ENCODE data around the gene FAF1. TPM values are rescaled to one million over a fixed set of nuclear protein-coding genes. Genes with fewer than 3 reads are reported as not detected.

FAF1 gene
- total RNA-seq, 1 donor from 2014 or later = 46.4 TPM

DNA sequence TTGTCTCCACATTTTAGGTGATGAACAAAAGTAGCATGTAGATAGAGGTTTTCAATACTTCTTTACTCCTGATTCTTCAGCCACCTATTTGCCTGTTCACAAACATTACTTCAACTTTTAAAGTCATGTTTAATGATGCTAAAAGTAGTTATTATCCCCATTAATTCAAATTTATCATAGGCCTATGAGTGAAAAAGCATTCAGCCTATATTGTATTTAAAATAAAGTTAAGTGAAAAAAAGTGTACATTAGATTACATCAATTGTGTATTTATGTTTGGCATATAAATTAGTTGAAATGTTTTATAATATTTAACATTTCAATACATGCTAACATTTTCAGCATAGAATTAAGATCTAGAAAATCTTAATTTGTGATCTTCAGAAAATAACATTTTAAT lies 20.4 kb upstream of the FAF1 start:
- H3K27ac ChIP-seq = no peak overlapping the region
- peaks cover 6% of the 10 kb centered on the region for H3K27me3 ChIP-seq

DNA sequence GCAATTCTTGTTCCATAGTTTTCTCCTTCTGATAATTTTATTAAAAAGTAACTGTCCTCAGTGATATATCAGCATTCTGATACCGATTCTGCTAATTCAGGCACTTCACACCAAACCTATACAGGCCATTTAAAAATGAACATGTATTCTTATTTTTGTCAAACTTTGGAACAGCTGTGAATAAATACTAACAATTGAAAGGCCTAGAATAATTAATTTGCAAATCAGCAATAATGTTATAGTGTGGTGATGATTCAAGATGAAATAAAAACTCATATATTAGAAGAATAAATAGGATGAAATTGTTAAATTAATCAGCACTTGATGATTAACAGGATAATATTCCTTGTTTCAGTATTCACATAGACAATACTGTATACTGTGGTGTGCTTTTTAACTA lies 19.9 kb upstream of the FAF1 start:
- intact Hi-C loops (cut with DNase I) = no loop called here
- DNase-seq = no peak
- Histone ChIP-seq H3K36me3 (no peaks in the 10 kb centered on the region), H3K27ac (no peak overlapping the region), H3K4me3 (no peak overlapping the region), H3K27me3 (peaks cover 6% of the 10 kb centered on the region), H3K9me3 (no peaks in the 10 kb centered on the region), H3K4me1 (no peaks in the 10 kb centered on the region)
- TF ChIP-seq, protein P1, sequence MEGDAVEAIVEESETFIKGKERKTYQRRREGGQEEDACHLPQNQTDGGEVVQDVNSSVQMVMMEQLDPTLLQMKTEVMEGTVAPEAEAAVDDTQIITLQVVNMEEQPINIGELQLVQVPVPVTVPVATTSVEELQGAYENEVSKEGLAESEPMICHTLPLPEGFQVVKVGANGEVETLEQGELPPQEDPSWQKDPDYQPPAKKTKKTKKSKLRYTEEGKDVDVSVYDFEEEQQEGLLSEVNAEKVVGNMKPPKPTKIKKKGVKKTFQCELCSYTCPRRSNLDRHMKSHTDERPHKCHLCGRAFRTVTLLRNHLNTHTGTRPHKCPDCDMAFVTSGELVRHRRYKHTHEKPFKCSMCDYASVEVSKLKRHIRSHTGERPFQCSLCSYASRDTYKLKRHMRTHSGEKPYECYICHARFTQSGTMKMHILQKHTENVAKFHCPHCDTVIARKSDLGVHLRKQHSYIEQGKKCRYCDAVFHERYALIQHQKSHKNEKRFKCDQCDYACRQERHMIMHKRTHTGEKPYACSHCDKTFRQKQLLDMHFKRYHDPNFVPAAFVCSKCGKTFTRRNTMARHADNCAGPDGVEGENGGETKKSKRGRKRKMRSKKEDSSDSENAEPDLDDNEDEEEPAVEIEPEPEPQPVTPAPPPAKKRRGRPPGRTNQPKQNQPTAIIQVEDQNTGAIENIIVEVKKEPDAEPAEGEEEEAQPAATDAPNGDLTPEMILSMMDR (IDR thresholded peaks at IDR 0.05) = no peak
- no peak for ATAC-seq

More for the DNA sequence above, 20.4 kb upstream of the FAF1 start:
- Histone ChIP-seq H3K4me3 (no peak overlapping the region), H3K36me3 (no peaks in the 10 kb centered on the region), H3K4me1 (no peaks in the 10 kb centered on the region), H3K9me3 (no peaks in the 10 kb centered on the region)
- DNase-seq (no peak), ATAC-seq (no peak)
- intact Hi-C loops (cut with DNase I) = no loop called here
- TF ChIP-seq, protein P1 (IDR thresholded peaks at IDR 0.05) = no peak

DNA sequence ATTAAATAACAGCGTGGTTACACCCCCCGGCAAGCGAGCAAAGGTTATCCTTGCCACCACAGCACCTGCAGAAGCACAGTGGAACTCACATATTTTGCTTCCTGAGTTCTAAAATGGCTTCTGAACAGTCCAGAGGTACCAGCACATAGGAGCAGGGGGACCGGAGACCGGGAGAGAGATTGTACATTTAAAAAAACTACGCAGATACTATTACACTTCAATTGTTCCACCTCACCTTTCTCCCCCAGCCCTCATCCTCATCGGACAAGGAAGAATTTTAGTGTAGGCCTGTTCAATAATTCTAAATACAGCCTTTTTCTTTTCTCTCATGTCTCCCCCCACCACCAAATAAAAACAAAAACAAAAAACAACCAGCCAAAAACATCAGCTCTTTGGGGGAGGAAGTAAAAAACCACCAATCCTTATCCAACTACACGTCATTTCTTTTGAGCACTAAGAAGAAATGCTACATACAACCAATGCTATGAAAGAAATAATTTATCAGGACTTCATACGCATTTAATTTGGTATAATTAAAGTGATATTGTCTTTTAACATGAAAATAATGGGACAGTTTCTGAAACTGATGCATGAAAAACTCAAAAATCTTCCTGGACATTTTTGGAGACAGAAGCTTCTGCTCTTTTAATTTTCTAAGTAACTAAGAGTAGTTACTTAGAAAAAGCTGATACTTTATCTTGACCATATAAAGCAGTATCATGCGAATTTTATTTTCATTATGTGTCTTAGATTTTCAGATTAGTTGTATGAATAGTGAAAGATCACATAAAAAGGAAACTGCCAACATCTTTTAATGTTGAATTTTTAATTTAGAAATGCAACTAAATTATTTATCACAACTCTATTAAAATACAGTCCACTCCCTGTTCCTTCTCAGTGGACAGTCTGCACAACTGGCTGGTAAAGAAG lies 19.1 kb upstream of the FAF1 start:
- ATAC-seq = no peak
- Histone ChIP-seq H3K27me3 (peaks cover 8% of the 10 kb centered on the region), H3K27ac (peak overlapping the region; percentile 87)

DNA sequence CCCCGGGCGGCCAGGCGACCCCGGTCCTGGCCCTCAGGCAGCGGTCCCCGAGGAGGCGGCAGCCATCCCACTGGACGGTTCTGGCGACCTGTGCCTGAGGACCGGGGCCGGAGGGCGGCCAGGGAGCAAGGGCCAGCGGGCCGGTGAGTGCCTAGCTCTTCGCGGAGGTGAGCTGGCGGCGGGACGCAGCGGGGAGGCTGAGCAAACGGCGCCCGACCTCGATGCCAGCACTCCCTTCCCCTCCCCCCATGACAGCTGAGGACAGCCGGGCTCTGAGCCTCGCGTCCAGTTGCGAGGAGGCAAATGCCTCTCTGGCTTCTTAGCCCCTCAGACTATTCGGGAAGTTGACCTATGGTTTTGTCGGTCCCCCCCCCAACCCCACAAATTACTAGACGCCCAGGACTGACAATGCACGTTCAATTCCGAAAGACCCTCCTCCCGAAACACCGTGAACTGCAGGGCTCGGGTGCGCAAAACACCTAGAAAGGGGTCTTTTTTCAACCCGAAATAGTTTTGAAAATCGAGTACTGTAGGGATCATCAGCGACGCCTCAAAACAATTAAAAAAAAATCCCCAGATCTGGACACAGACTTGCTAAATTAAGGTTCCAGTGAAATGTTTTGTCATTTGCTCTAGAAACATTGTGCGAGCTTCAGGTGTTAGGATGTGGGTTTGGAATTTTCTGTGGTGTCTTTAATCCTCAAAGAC lies 18.2 kb upstream of the FAF1 start:
- Histone ChIP-seq H3K9me3 (no peaks in the 10 kb centered on the region), H3K27ac (peak overlapping the region; percentile 87), H3K4me3 (peak overlapping the region; percentile 72), H3K27me3 (peaks cover 9% of the 10 kb centered on the region), H3K4me1 (no peaks in the 10 kb centered on the region), H3K36me3 (no peaks in the 10 kb centered on the region)
- TF ChIP-seq, protein P1 (IDR thresholded peaks at IDR 0.05) = no peak
- DNase-seq (peak; percentile 81), ATAC-seq (peak; percentile 85)
- intact Hi-C loops (cut with DNase I) = no loop called here

More for the DNA sequence above, 19.1 kb upstream of the FAF1 start:
- intact Hi-C loops (cut with DNase I) = no loop called here
- TF ChIP-seq, protein P1 (IDR thresholded peaks at IDR 0.05) = no peak
- no peak for DNase-seq
- H3K9me3 ChIP-seq = no peaks in the 10 kb centered on the region
- no peaks in the 10 kb centered on the region for H3K36me3 ChIP-seq
- H3K4me3 ChIP-seq = peak overlapping the region; percentile 72
- H3K4me1 ChIP-seq = no peaks in the 10 kb centered on the region

DNA sequence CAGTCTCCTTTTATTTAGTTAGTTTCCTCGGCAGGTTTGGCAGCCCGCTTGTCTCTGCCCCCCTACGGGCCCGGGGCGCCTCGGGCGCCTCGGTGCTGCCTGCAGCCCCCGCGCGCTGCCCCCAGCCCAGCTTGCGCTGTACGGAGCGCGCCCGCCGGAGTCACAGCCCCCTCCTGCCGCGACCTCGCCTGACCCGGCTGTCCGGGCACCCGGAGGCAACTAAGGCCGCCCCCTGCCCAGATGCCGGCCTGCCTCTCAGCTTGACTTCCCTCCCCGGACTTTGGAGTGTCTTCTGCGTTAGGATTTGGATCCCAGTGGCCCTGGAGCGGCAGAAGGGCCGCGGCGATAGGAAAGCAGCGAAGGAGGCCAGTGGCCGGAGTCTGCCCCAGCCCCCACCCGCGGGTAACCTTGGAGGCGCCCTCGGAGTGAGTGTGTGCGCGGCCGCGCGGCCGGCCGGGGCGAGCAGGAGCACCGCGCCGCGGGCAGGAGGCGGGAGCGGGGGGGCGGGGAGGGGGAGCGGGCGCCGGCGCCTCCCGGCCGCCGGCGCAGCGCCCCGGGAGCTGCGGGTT lies 17.6 kb upstream of the FAF1 start:
- Histone ChIP-seq H3K27ac (peak overlapping the region; percentile 87), H3K9me3 (no peaks in the 10 kb centered on the region), H3K27me3 (peaks cover 9% of the 10 kb centered on the region), H3K4me1 (no peaks in the 10 kb centered on the region), H3K36me3 (no peaks in the 10 kb centered on the region), H3K4me3 (peak overlapping the region; percentile 72)
- TF ChIP-seq, protein P1 (IDR thresholded peaks at IDR 0.05) = no peak
- ATAC-seq (peak; percentile 92), DNase-seq (peak; percentile 77)
- intact Hi-C loops (cut with DNase I) = no loop called here
